SJCRH30 (cell line): ENCODE data around the gene SEMA4B. TPM values are rescaled to one million over a fixed set of nuclear protein-coding genes. Genes with fewer than 3 reads are reported as not detected.
A peak's percentile ranks its signal among the peaks of the same experiment; 100 is the strongest.
"Not testable (repeated sequence)": the region's sequence is repeated elsewhere in the genome, so short reads cannot be mapped to it uniquely, and the experiment has no call there.

ENCODE experiments used
- DNase-seq, 2 experiments: peaks; one replicate each; pipeline ENCODE4 v3.0.0-alpha.2; 2015 to 2020
- H3K27ac ChIP-seq: fragments of 250-450 bp; sonication (Bioruptor Pico); 2 replicates; pipeline ENCODE4 v1.5.1; 2020; ENCODE audit warnings: mild to moderate bottlenecking, moderate library complexity
- H3K27me3 ChIP-seq: fragments of 250-450 bp; sonication (Bioruptor Pico); 2 replicates; pipeline ENCODE4 v1.5.1; 2020; ENCODE audit warnings: mild to moderate bottlenecking, moderate library complexity
- H3K36me3 ChIP-seq: fragments of 250-450 bp; sonication (Bioruptor Pico); 2 replicates; pipeline ENCODE4 v1.5.1; 2020; ENCODE audit warnings: mild to moderate bottlenecking, moderate library complexity
- H3K4me1 ChIP-seq: fragments of 250-450 bp; sonication (Bioruptor Pico); 2 replicates; pipeline ENCODE4 v1.5.1; 2020; ENCODE audit warnings: mild to moderate bottlenecking, moderate library complexity
- H3K4me3 ChIP-seq: fragments of 250-450 bp; sonication (Bioruptor Pico); 2 replicates; pipeline ENCODE4 v1.5.1; 2020; ENCODE audit warnings: mild to moderate bottlenecking, moderate library complexity
- H3K9me3 ChIP-seq: fragments of 250-450 bp; sonication (Bioruptor Pico); replicated peaks from 2 replicates; pipeline ENCODE4 v1.5.1; 2020; ENCODE audit warnings: mild to moderate bottlenecking, moderate library complexity
- total RNA-seq: library from RNA; depleted of rRNA; stranded (reverse); fragments of >200 nt; shearing (Covaris generic); gene quantifications from 2 replicates; pipeline ENCODE4 v1.2.3, GENCODE V29; 2014

The SEMA4B gene
- total RNA-seq, 1 experiment from 2014 or later = 2.2 TPM

- no peaks in the 10 kb centered on the region for H3K27me3 ChIP-seq
Observed at GRCh38 chr15:90239371-90239770, 38.2 kb downstream of the SEMA4B start.

GRCh38 chr15:90240856-90241255 is 39.7 kb downstream of the SEMA4B start:
- Histone ChIP-seq H3K27ac (no peak overlapping the region), H3K4me1 (no peaks in the 10 kb centered on the region), H3K4me3 (no peak overlapping the region), H3K36me3 (no peaks in the 10 kb centered on the region), H3K27me3 (no peaks in the 10 kb centered on the region), H3K9me3 (no peaks in the 10 kb centered on the region)
- no peak for DNase-seq

More at GRCh38 chr15:90239371-90239770, 38.2 kb downstream of the SEMA4B start:
- H3K27ac ChIP-seq = no peak overlapping the region
- no peak overlapping the region for H3K4me3 ChIP-seq
- peaks cover 4% of the 10 kb centered on the region; the same call in 1 of the 2 replicates for H3K4me1 ChIP-seq
- H3K36me3 ChIP-seq = no peaks in the 10 kb centered on the region
- no peaks in the 10 kb centered on the region for H3K9me3 ChIP-seq
- no peak for DNase-seq

GRCh38 chr15:90241343-90242192 is 40.4 kb downstream of the SEMA4B start:
- Histone ChIP-seq H3K4me1 (no peaks in the 10 kb centered on the region), H3K9me3 (no peaks in the 10 kb centered on the region), H3K4me3 (no peak overlapping the region), H3K27me3 (no peaks in the 10 kb centered on the region), H3K27ac (no peak overlapping the region), H3K36me3 (no peaks in the 10 kb centered on the region)
- no peak for DNase-seq

- H3K9me3 ChIP-seq = no peaks in the 10 kb centered on the region
- H3K4me1 ChIP-seq = no peaks in the 10 kb centered on the region
- H3K27ac ChIP-seq = no peak overlapping the region
- DNase-seq = no peak
- H3K4me3 ChIP-seq = no peak overlapping the region
- no peaks in the 10 kb centered on the region for H3K27me3 ChIP-seq
- no peaks in the 10 kb centered on the region for H3K36me3 ChIP-seq
Observed at GRCh38 chr15:90243943-90244639, 43.0 kb downstream of the SEMA4B start.

GRCh38 chr15:90248789-90249202 is 47.7 kb downstream of the SEMA4B start:
- H3K27ac ChIP-seq = no peak overlapping the region
- H3K36me3 ChIP-seq = no peaks in the 10 kb centered on the region
- peak overlapping the region; percentile 56 for H3K4me3 ChIP-seq
- H3K9me3 ChIP-seq = no peaks in the 10 kb centered on the region
- no peaks in the 10 kb centered on the region for H3K27me3 ChIP-seq
- no peak for DNase-seq
- no peaks in the 10 kb centered on the region for H3K4me1 ChIP-seq

- Histone ChIP-seq H3K27me3 (no peaks in the 10 kb centered on the region), H3K4me1 (no peaks in the 10 kb centered on the region), H3K9me3 (no peaks in the 10 kb centered on the region), H3K27ac (no peak within 1 kb of the TSS), H3K36me3 (no peaks in the 10 kb centered on the region), H3K4me3 (peak within 1 kb of the TSS; percentile 56)
- peak; percentile 96 to 98 for DNase-seq
Observed at GRCh38 chr15:90249203-90249863, 48.2 kb downstream of the SEMA4B start, which contains the start of gene TTLL13. Gene TTLL13 (plus strand): TSS chr15:90249556. CDS start chr15:90250631, 1,075 bp downstream.

- H3K27me3 ChIP-seq = no peaks in the 10 kb centered on the region
- no peak overlapping the region for H3K27ac ChIP-seq
- DNase-seq = no peak
- H3K9me3 ChIP-seq = no peaks in the 10 kb centered on the region
- H3K36me3 ChIP-seq = no peaks in the 10 kb centered on the region
- no peak overlapping the region for H3K4me3 ChIP-seq
- no peaks in the 10 kb centered on the region for H3K4me1 ChIP-seq
Observed at GRCh38 chr15:90257776-90258175, 56.6 kb downstream of the SEMA4B start.

- H3K36me3 ChIP-seq = no peaks in the 10 kb centered on the region
- H3K27ac ChIP-seq = no peak overlapping the region
- H3K4me3 ChIP-seq = no peak overlapping the region
- H3K4me1 ChIP-seq = no peaks in the 10 kb centered on the region
- no peaks in the 10 kb centered on the region for H3K27me3 ChIP-seq
- H3K9me3 ChIP-seq = no peaks in the 10 kb centered on the region
- no peak for DNase-seq
Observed at GRCh38 chr15:90259524-90259923, 58.4 kb downstream of the SEMA4B start.

GRCh38 chr15:90260731-90261130 is 59.6 kb downstream of the SEMA4B start:
- not testable (repeated sequence) for H3K27me3 ChIP-seq, H3K4me1 ChIP-seq, H3K4me3 ChIP-seq, DNase-seq, H3K9me3 ChIP-seq, H3K36me3 ChIP-seq, H3K27ac ChIP-seq

GRCh38 chr15:90261811-90262210 is 60.7 kb downstream of the SEMA4B start:
- Histone ChIP-seq H3K4me3 (no peak overlapping the region), H3K9me3 (no peaks in the 10 kb centered on the region), H3K27me3 (no peaks in the 10 kb centered on the region), H3K4me1 (no peaks in the 10 kb centered on the region), H3K27ac (no peak overlapping the region), H3K36me3 (no peaks in the 10 kb centered on the region; the same call in 1 of the 2 replicates)
- no peak for DNase-seq

GRCh38 chr15:90262426-90262825 is 61.3 kb downstream of the SEMA4B start:
- Histone ChIP-seq H3K36me3 (peaks cover 5% of the 10 kb centered on the region), H3K4me1 (no peaks in the 10 kb centered on the region), H3K27ac (no peak overlapping the region), H3K27me3 (no peaks in the 10 kb centered on the region), H3K9me3 (no peaks in the 10 kb centered on the region), H3K4me3 (no peak overlapping the region)
- DNase-seq = no peak

GRCh38 chr15:90264671-90265070 is 63.5 kb downstream of the SEMA4B start:
- no peaks in the 10 kb centered on the region for H3K4me1 ChIP-seq
- DNase-seq = no peak
- H3K27ac ChIP-seq = peak overlapping the region; percentile 86; the same call in 1 of the 2 replicates
- H3K36me3 ChIP-seq = peaks cover 17% of the 10 kb centered on the region
- no peaks in the 10 kb centered on the region for H3K27me3 ChIP-seq
- no peaks in the 10 kb centered on the region for H3K9me3 ChIP-seq
- peak overlapping the region; percentile 84 for H3K4me3 ChIP-seq

- DNase-seq = peak; percentile 94 to 95
- no peaks in the 10 kb centered on the region for H3K27me3 ChIP-seq
- peaks cover 24% of the 10 kb centered on the region for H3K36me3 ChIP-seq
- H3K27ac ChIP-seq = peak within 1 kb of the TSS; percentile 86
- peak within 1 kb of the TSS; percentile 84 for H3K4me3 ChIP-seq
- H3K9me3 ChIP-seq = no peaks in the 10 kb centered on the region
- H3K4me1 ChIP-seq = no peaks in the 10 kb centered on the region
Observed at GRCh38 chr15:90265271-90266060, 64.3 kb downstream of the SEMA4B start, which contains the start of gene NGRN. Gene NGRN (plus strand): TSS chr15:90265672. CDS start chr15:90265713, 41 bp downstream.

GRCh38 chr15:90266061-90266431 is 64.9 kb downstream of the SEMA4B start:
- Histone ChIP-seq H3K4me3 (peak overlapping the region; percentile 84), H3K9me3 (no peaks in the 10 kb centered on the region), H3K27me3 (no peaks in the 10 kb centered on the region), H3K4me1 (no peaks in the 10 kb centered on the region), H3K36me3 (peaks cover 30% of the 10 kb centered on the region), H3K27ac (peak overlapping the region; percentile 86)
- peak; percentile 49 to 78 for DNase-seq
